ENCODE results near the gene MEGF11.

The MEGF11 gene

GRCh38 chr15:65970937-65971740 is 282.4 kb downstream of the MEGF11 start:
- TF ChIP-seq GATA3 (IDR thresholded peaks at IDR 0.05; ENCODE audit: low read depth, low read length) (no peak), GATA2 (IDR thresholded peaks at IDR 0.05; ENCODE audit: low read depth, low read length) (no peak)

- TF ChIP-seq GATA3 (IDR thresholded peaks at IDR 0.05; ENCODE audit: low read depth, low read length) (no peak), GATA2 (IDR thresholded peaks at IDR 0.05; ENCODE audit: low read depth, low read length) (no peak)
These were observed 283.4 kb downstream of the MEGF11 start for GRCh38 chr15:65969865-65970816.

- no peak for TF ChIP-seq GATA3 (IDR thresholded peaks at IDR 0.05; ENCODE audit: low read depth, low read length)
- TF ChIP-seq GATA2 (IDR thresholded peaks at IDR 0.05; ENCODE audit: low read depth, low read length): no peak
These were observed 285.0 kb downstream of the MEGF11 start for GRCh38 chr15:65968511-65968910.

GRCh38 chr15:65964792-65965433 is 288.6 kb downstream of the MEGF11 start:
- TF ChIP-seq GATA2 (IDR thresholded peaks at IDR 0.05; ENCODE audit: low read depth, low read length): no peak
- TF ChIP-seq GATA3 (IDR thresholded peaks at IDR 0.05; ENCODE audit: low read depth, low read length): no peak

- peak; percentile 60; the same call in 1 of the 2 replicates for TF ChIP-seq GATA2 (IDR thresholded peaks at IDR 0.05; ENCODE audit: low read depth, low read length)
- no peak for TF ChIP-seq GATA3 (IDR thresholded peaks at IDR 0.05; ENCODE audit: low read depth, low read length)
These were observed 289.6 kb downstream of the MEGF11 start for GRCh38 chr15:65963911-65964482.

- TF ChIP-seq GATA3 (IDR thresholded peaks at IDR 0.05; ENCODE audit: low read depth, low read length): no peak
- TF ChIP-seq GATA2 (IDR thresholded peaks at IDR 0.05; ENCODE audit: low read depth, low read length): no peak
These were observed 290.2 kb downstream of the MEGF11 start for GRCh38 chr15:65963358-65963757.

- TF ChIP-seq GATA2 (IDR thresholded peaks at IDR 0.05; ENCODE audit: low read depth, low read length) (no peak), GATA3 (IDR thresholded peaks at IDR 0.05; ENCODE audit: low read depth, low read length) (no peak)
These were observed 291.4 kb downstream of the MEGF11 start for GRCh38 chr15:65962187-65962586.

- TF ChIP-seq GATA2 (IDR thresholded peaks at IDR 0.05; ENCODE audit: low read depth, low read length) (no peak), GATA3 (IDR thresholded peaks at IDR 0.05; ENCODE audit: low read depth, low read length) (no peak)
These were observed 293.0 kb downstream of the MEGF11 start for GRCh38 chr15:65960586-65960985.

- no peak for TF ChIP-seq GATA2 (IDR thresholded peaks at IDR 0.05; ENCODE audit: low read depth, low read length)
- no peak for TF ChIP-seq GATA3 (IDR thresholded peaks at IDR 0.05; ENCODE audit: low read depth, low read length)
These were observed 294.7 kb downstream of the MEGF11 start for GRCh38 chr15:65958835-65959234.

- TF ChIP-seq GATA2 (IDR thresholded peaks at IDR 0.05; ENCODE audit: low read depth, low read length): no peak
- TF ChIP-seq GATA3 (IDR thresholded peaks at IDR 0.05; ENCODE audit: low read depth, low read length): no peak
These were observed 296.1 kb downstream of the MEGF11 start for GRCh38 chr15:65957451-65957850.

GRCh38 chr15:65956899-65957298 is 296.7 kb downstream of the MEGF11 start:
- TF ChIP-seq GATA3 (IDR thresholded peaks at IDR 0.05; ENCODE audit: low read depth, low read length) (no peak), GATA2 (IDR thresholded peaks at IDR 0.05; ENCODE audit: low read depth, low read length) (no peak)

GRCh38 chr15:65956307-65956706 is 297.2 kb downstream of the MEGF11 start:
- TF ChIP-seq GATA2 (IDR thresholded peaks at IDR 0.05; ENCODE audit: low read depth, low read length) (no peak), GATA3 (IDR thresholded peaks at IDR 0.05; ENCODE audit: low read depth, low read length) (no peak)

- TF ChIP-seq GATA2 (IDR thresholded peaks at IDR 0.05; ENCODE audit: low read depth, low read length): no peak
- TF ChIP-seq GATA3 (IDR thresholded peaks at IDR 0.05; ENCODE audit: low read depth, low read length): no peak
These were observed 299.2 kb downstream of the MEGF11 start for GRCh38 chr15:65954289-65954741.
